ENCODE data around the gene PEAK3. TPM values are rescaled to one million over a fixed set of nuclear protein-coding genes. Genes with fewer than 3 reads are reported as not detected.

PEAK3 gene
- total and polyA plus RNA-seq, 4 donors, result 0.88 to 1.5 (median 0.93) TPM; not detected in 1

- Histone ChIP-seq H3K27ac (ENCODE audit: low read depth in 1 of 2, low read length in 2 of 2) (no peak overlapping the region), H3K36me3 (ENCODE audit: control insufficient read depth in 1 of 2, insufficient read depth in 2 of 2, low read length in 1 of 2) (no peaks in the 10 kb centered on the region), H3K4me3 (ENCODE audit: low read length in 2 of 2) (no peak overlapping the region), H3K4me1 (ENCODE audit: control insufficient read depth in 1 of 2, insufficient read depth in 2 of 2, low read length in 2 of 2) (no peaks in the 10 kb centered on the region), H3K9me3 (ENCODE audit: control insufficient read depth, low read length) (peaks cover 3% of the 10 kb centered on the region), H3K27me3 (ENCODE audit: control insufficient read depth in 1 of 2, insufficient read depth in 2 of 2, low read length in 1 of 2) (no peaks in the 10 kb centered on the region)
- 82 to 89% methylated on average over 6 of the region's 6 CpGs for WGBS, 2 donors
- intact Hi-C loops (cut with DNase I), result no loop called here
- ATAC-seq (ENCODE audit: low FRiP score), result no peak
- DNase-seq, result no peak
These were observed 36.9 kb upstream of the PEAK3 start for GRCh38 chr19:2318923-2319322.

GRCh38 chr19:2317756-2318155 lies 35.8 kb upstream of the PEAK3 start:
- Histone ChIP-seq H3K27me3 (ENCODE audit: control insufficient read depth in 1 of 2, insufficient read depth in 2 of 2, low read length in 1 of 2) (no peaks in the 10 kb centered on the region), H3K4me1 (ENCODE audit: control insufficient read depth in 1 of 2, insufficient read depth in 2 of 2, low read length in 2 of 2) (no peaks in the 10 kb centered on the region), H3K9me3 (ENCODE audit: control insufficient read depth, low read length) (peaks cover 3% of the 10 kb centered on the region), H3K36me3 (ENCODE audit: control insufficient read depth in 1 of 2, insufficient read depth in 2 of 2, low read length in 1 of 2) (no peaks in the 10 kb centered on the region), H3K4me3 (ENCODE audit: low read length in 2 of 2) (no peak overlapping the region), H3K27ac (ENCODE audit: low read depth in 1 of 2, low read length in 2 of 2) (no peak overlapping the region)
- 85 to 91% methylated on average over 25 of the region's 25 CpGs for WGBS, 2 donors
- ATAC-seq (ENCODE audit: low FRiP score), result no peak
- intact Hi-C loops (cut with DNase I), result no loop called here
- no peak for DNase-seq

- Histone ChIP-seq H3K36me3 (ENCODE audit: control insufficient read depth in 1 of 2, insufficient read depth in 2 of 2, low read length in 1 of 2) (no peaks in the 10 kb centered on the region), H3K4me1 (ENCODE audit: control insufficient read depth in 1 of 2, insufficient read depth in 2 of 2, low read length in 2 of 2) (no peaks in the 10 kb centered on the region), H3K9me3 (ENCODE audit: control insufficient read depth, low read length) (peaks cover 3% of the 10 kb centered on the region), H3K27ac (ENCODE audit: low read depth in 1 of 2, low read length in 2 of 2) (no peak overlapping the region), H3K4me3 (ENCODE audit: low read length in 2 of 2) (no peak overlapping the region), H3K27me3 (ENCODE audit: control insufficient read depth in 1 of 2, insufficient read depth in 2 of 2, low read length in 1 of 2) (no peaks in the 10 kb centered on the region)
- intact Hi-C loops (cut with DNase I), result no loop called here
- DNase-seq, result no peak
- WGBS, 2 donors, result 95 to 97% methylated on average over 13 of the region's 13 CpGs
- no peak for ATAC-seq (ENCODE audit: low FRiP score)
These were observed 35.3 kb upstream of the PEAK3 start for GRCh38 chr19:2317300-2317699.

GRCh38 chr19:2315818-2316353 lies 33.9 kb upstream of the PEAK3 start:
- ATAC-seq (ENCODE audit: low FRiP score), result peak; percentile 63
- intact Hi-C loops (cut with DNase I), result no loop called here
- peak in 1 of 2 donors; percentile 89 for DNase-seq
- Histone ChIP-seq H3K9me3 (ENCODE audit: control insufficient read depth, low read length) (peaks cover 3% of the 10 kb centered on the region), H3K4me3 (ENCODE audit: low read length in 2 of 2) (no peak overlapping the region), H3K36me3 (ENCODE audit: control insufficient read depth in 1 of 2, insufficient read depth in 2 of 2, low read length in 1 of 2) (no peaks in the 10 kb centered on the region), H3K27me3 (ENCODE audit: control insufficient read depth in 1 of 2, insufficient read depth in 2 of 2, low read length in 1 of 2) (no peaks in the 10 kb centered on the region), H3K4me1 (ENCODE audit: control insufficient read depth in 1 of 2, insufficient read depth in 2 of 2, low read length in 2 of 2) (no peaks in the 10 kb centered on the region), H3K27ac (ENCODE audit: low read depth in 1 of 2, low read length in 2 of 2) (no peak overlapping the region)
- 28% methylated on average over 22 of the region's 22 CpGs for WGBS, 2 donors

GRCh38 chr19:2315121-2315817 lies 33.3 kb upstream of the PEAK3 start:
- no peak for ATAC-seq (ENCODE audit: low FRiP score)
- H3K4me1 ChIP-seq (ENCODE audit: control insufficient read depth in 1 of 2, insufficient read depth in 2 of 2, low read length in 2 of 2), result no peaks in the 10 kb centered on the region
- no peak for DNase-seq
- WGBS, 2 donors, result 86 to 87% methylated on average over 7 of the region's 7 CpGs
- no peaks in the 10 kb centered on the region for H3K27me3 ChIP-seq (ENCODE audit: control insufficient read depth in 1 of 2, insufficient read depth in 2 of 2, low read length in 1 of 2)
- peaks cover 3% of the 10 kb centered on the region for H3K9me3 ChIP-seq (ENCODE audit: control insufficient read depth, low read length)
- no peak overlapping the region for H3K4me3 ChIP-seq (ENCODE audit: low read length in 2 of 2)
- no peak overlapping the region for H3K27ac ChIP-seq (ENCODE audit: low read depth in 1 of 2, low read length in 2 of 2)
- H3K36me3 ChIP-seq (ENCODE audit: control insufficient read depth in 1 of 2, insufficient read depth in 2 of 2, low read length in 1 of 2), result no peaks in the 10 kb centered on the region
- intact Hi-C loops (cut with DNase I), result no loop called here

- ATAC-seq (ENCODE audit: low FRiP score), result no peak
- no peaks in the 10 kb centered on the region for H3K4me1 ChIP-seq (ENCODE audit: control insufficient read depth in 1 of 2, insufficient read depth in 2 of 2, low read length in 2 of 2)
These were observed 31.0 kb upstream of the PEAK3 start for GRCh38 chr19:2312820-2313501.

GRCh38 chr19:2311093-2311492 lies 29.1 kb upstream of the PEAK3 start:
- ATAC-seq (ENCODE audit: low FRiP score), result no peak
- no peaks in the 10 kb centered on the region for H3K4me1 ChIP-seq (ENCODE audit: control insufficient read depth in 1 of 2, insufficient read depth in 2 of 2, low read length in 2 of 2)
- no peak overlapping the region for H3K27ac ChIP-seq (ENCODE audit: low read depth in 1 of 2, low read length in 2 of 2)
- 94 to 97% methylated on average over 4 of the region's 4 CpGs for WGBS, 2 donors
- no peak for DNase-seq
- no peaks in the 10 kb centered on the region for H3K27me3 ChIP-seq (ENCODE audit: control insufficient read depth in 1 of 2, insufficient read depth in 2 of 2, low read length in 1 of 2)
- intact Hi-C loops (cut with DNase I), result no loop called here
- H3K9me3 ChIP-seq (ENCODE audit: control insufficient read depth, low read length), result peaks cover 3% of the 10 kb centered on the region
- H3K36me3 ChIP-seq (ENCODE audit: control insufficient read depth in 1 of 2, insufficient read depth in 2 of 2, low read length in 1 of 2), result no peaks in the 10 kb centered on the region
- H3K4me3 ChIP-seq (ENCODE audit: low read length in 2 of 2), result no peak overlapping the region

More at GRCh38 chr19:2312820-2313501, 31.0 kb upstream of the PEAK3 start:
- no peak overlapping the region for H3K4me3 ChIP-seq (ENCODE audit: low read length in 2 of 2)
- no peaks in the 10 kb centered on the region for H3K36me3 ChIP-seq (ENCODE audit: control insufficient read depth in 1 of 2, insufficient read depth in 2 of 2, low read length in 1 of 2)
- DNase-seq, result no peak
- 36 to 37% methylated on average over 27 to 28 of the region's 28 CpGs for WGBS, 2 donors
- no peak overlapping the region for H3K27ac ChIP-seq (ENCODE audit: low read depth in 1 of 2, low read length in 2 of 2)
- H3K9me3 ChIP-seq (ENCODE audit: control insufficient read depth, low read length), result peaks cover 3% of the 10 kb centered on the region
- no peaks in the 10 kb centered on the region for H3K27me3 ChIP-seq (ENCODE audit: control insufficient read depth in 1 of 2, insufficient read depth in 2 of 2, low read length in 1 of 2)
- intact Hi-C loops (cut with DNase I), result no loop called here

- Histone ChIP-seq H3K36me3 (ENCODE audit: control insufficient read depth in 1 of 2, insufficient read depth in 2 of 2, low read length in 1 of 2) (no peaks in the 10 kb centered on the region), H3K4me3 (ENCODE audit: low read length in 2 of 2) (no peak overlapping the region), H3K27ac (ENCODE audit: low read depth in 1 of 2, low read length in 2 of 2) (no peak overlapping the region), H3K4me1 (ENCODE audit: control insufficient read depth in 1 of 2, insufficient read depth in 2 of 2, low read length in 2 of 2) (no peaks in the 10 kb centered on the region), H3K9me3 (ENCODE audit: control insufficient read depth, low read length) (no peaks in the 10 kb centered on the region), H3K27me3 (ENCODE audit: control insufficient read depth in 1 of 2, insufficient read depth in 2 of 2, low read length in 1 of 2) (no peaks in the 10 kb centered on the region)
- 47 to 50% methylated on average over 17 of the region's 17 CpGs for WGBS, 2 donors
- intact Hi-C loops (cut with DNase I), result no loop called here
- ATAC-seq (ENCODE audit: low FRiP score) (no peak), DNase-seq (no peak)
These were observed 27.9 kb upstream of the PEAK3 start for GRCh38 chr19:2309734-2310362.

All from aorta (tissue), 5 donors.